HepG2 (cell line): ENCODE results near the gene GDPD5. TPM values are rescaled to one million over a fixed set of nuclear protein-coding genes. Genes with fewer than 3 reads are reported as not detected.

Experiments
- ATAC-seq: fragments of 200-7000 bp; cut with Tn5 transposase; 3 replicates; pipeline ENCODE4 v1.9.1; 2020; ENCODE audit warnings: mild to moderate bottlenecking, moderate library complexity
- BruUV-seq: library from RNA; stranded (reverse); fragments of 400-500 nt; replicated peaks from 2 replicates; lab custom pipeline; 2021; lab: Mats Ljungman, UMichigan
- CTCF ChIA-PET: fragments of 300-600 bp; formaldehyde crosslinking; extraction: SDS; loops from one replicate; lab custom pipeline; 2021; ENCODE audit warnings: low total read pairs, inconsistent platforms, low intra/inter-chr PET ratio; lab: Yijun Ruan, JAX
- POLR2A ChIA-PET: fragments of 350-600 bp; sonication (Branson Sonifier 250); formaldehyde crosslinking; loops from one replicate; lab custom pipeline; 2020; ENCODE audit warnings: antibody characterized with exemption, inconsistent platforms; lab: Yijun Ruan, JAX
- DNase-seq: peaks from one replicate; pipeline ENCODE4 v3.0.0-alpha.2; 2015; ENCODE audit warnings: low spot score
- FAIRE-seq: peaks from 3 replicates; lab custom pipeline; 2011; peaks lifted over from hg19 to GRCh38; lab: Jason Lieb, UNC
- H2AFZ ChIP-seq: one replicate; pipeline ENCODE4 v1.6.1; 2011; ENCODE audit warnings: low read length, inconsistent platforms
- H3K27ac ChIP-seq: fragments of 300-600 bp; 3 replicates; pipeline ENCODE4 v1.8.0; 2011; ENCODE audit warnings: mixed run types, mild to moderate bottlenecking, mixed read lengths, low read length, inconsistent platforms; ENCODE audit not compliant: insufficient read depth; ENCODE audit errors: extremely low read length
- H3K27me3 ChIP-seq, 2 experiments: fragments of 200-600 bp in 1 of 2; 2 replicates in 1 of 2; 3 replicates in 1 of 2; pipeline versions ENCODE4 v1.6.0 to v1.8.0; 2011; ENCODE audit warnings: low read length in 2 of 2, mild to moderate bottlenecking in 2 of 2, moderate library complexity in 2 of 2, inconsistent platforms in 1 of 2; ENCODE audit not compliant: insufficient read depth in 2 of 2, control insufficient read depth in 1 of 2
- H3K36me3 ChIP-seq, 2 experiments: fragments of 200-600 bp in 1 of 2; replicated peaks in 1 of 2; 2 replicates in 1 of 2; 3 replicates in 1 of 2; pipeline versions ENCODE4 v1.5.1 to v1.8.0; 2011; ENCODE audit warnings: low read length in 2 of 2, inconsistent platforms in 1 of 2; ENCODE audit not compliant: insufficient read depth in 2 of 2, control insufficient read depth in 1 of 2
- H3K4me1 ChIP-seq: 2 replicates; pipeline ENCODE4 v1.5.1; 2012; ENCODE audit warnings: low read length, inconsistent platforms; ENCODE audit not compliant: insufficient read depth
- H3K4me2 ChIP-seq: 2 replicates; pipeline ENCODE4 v1.6.0; 2011; ENCODE audit warnings: low read depth, low read length, inconsistent platforms
- H3K4me3 ChIP-seq, 3 experiments: fragments of 200-600 bp in 1 of 3; sonication (generic), shearing (Covaris generic) in 1 of 3; replicated peaks in 1 of 3; 2 replicates each; pipeline ENCODE4 v1.5.1; 2011 to 2016; ENCODE audit warnings: low read length in 3 of 3, inconsistent platforms in 2 of 3, low read depth in 2 of 3, mild to moderate bottlenecking in 2 of 3, control low read depth in 1 of 3, mixed read lengths in 1 of 3; ENCODE audit not compliant: insufficient read depth in 1 of 3
- H3K79me2 ChIP-seq: one replicate; pipeline ENCODE4 v1.6.1; 2011; ENCODE audit warnings: low read length, inconsistent platforms; ENCODE audit not compliant: insufficient read depth
- H3K9ac ChIP-seq: 2 replicates; pipeline ENCODE4 v1.6.0; 2011; ENCODE audit warnings: mild to moderate bottlenecking, low read depth, low read length, inconsistent platforms; ENCODE audit not compliant: insufficient read depth
- H3K9me3 ChIP-seq: 2 replicates; pipeline ENCODE4 v1.5.1; 2012; ENCODE audit warnings: mild to moderate bottlenecking, low read length
- H4K20me1 ChIP-seq: 2 replicates; pipeline ENCODE4 v1.6.0; 2011; ENCODE audit warnings: inconsistent platforms, mild to moderate bottlenecking, low read length, moderate library complexity; ENCODE audit not compliant: insufficient read depth
- BCL6 ChIP-seq: IDR thresholded peaks from 2 replicates; pipeline ENCODE4 v1.6.1; 2016; ENCODE audit warnings: missing genetic modification reagents, missing compliant biosample characterization
- CSRNP1 ChIP-seq: sonication (generic); formaldehyde crosslinking; IDR thresholded peaks from 2 replicates; pipeline ENCODE4 v1.8.1; 2023; ENCODE audit warnings: mild to moderate bottlenecking, missing genetic modification reagents
- DBP ChIP-seq: sonication (generic); formaldehyde crosslinking; IDR thresholded peaks from 2 replicates; pipeline ENCODE4 v1.4.0; 2020; ENCODE audit warnings: missing genetic modification reagents; ENCODE audit errors: not compliant biosample characterization
- HDAC6 ChIP-seq: fragments of 200-600 bp; sonication (generic); IDR thresholded peaks from 2 replicates; pipeline ENCODE4 v1.7.0; 2017; ENCODE audit warnings: mild to moderate bottlenecking, antibody characterized with exemption, low read length, low read depth
- KMT2B ChIP-seq: IDR thresholded peaks from 2 replicates; pipeline ENCODE4 v1.6.1; 2016; ENCODE audit warnings: missing genetic modification reagents, missing compliant biosample characterization
- PAWR ChIP-seq: sonication (generic); formaldehyde crosslinking; IDR thresholded peaks from 2 replicates; pipeline ENCODE4 v1.4.0; 2020; ENCODE audit warnings: missing genetic modification reagents, mild to moderate bottlenecking, borderline replicate concordance
- PRDM4 ChIP-seq: sonication (generic); formaldehyde crosslinking; IDR thresholded peaks from 2 replicates; pipeline ENCODE4 v1.9.0; 2021; ENCODE audit warnings: missing genetic modification reagents, borderline replicate concordance
- RFXAP ChIP-seq: sonication (generic); formaldehyde crosslinking; IDR thresholded peaks from 2 replicates; pipeline ENCODE4 v1.4.0; 2020; ENCODE audit warnings: missing genetic modification reagents, borderline replicate concordance
- SP140L ChIP-seq: sonication (generic); formaldehyde crosslinking; IDR thresholded peaks from 2 replicates; pipeline ENCODE4 v1.4.0; 2020; ENCODE audit warnings: missing genetic modification reagents, borderline replicate concordance
- ZFP82 ChIP-seq: sonication (generic); formaldehyde crosslinking; IDR thresholded peaks from 2 replicates; pipeline ENCODE4 v1.5.1; 2020; ENCODE audit warnings: mild to moderate bottlenecking, missing genetic modification reagents, borderline replicate concordance
- ZNF563 ChIP-seq: sonication (generic); formaldehyde crosslinking; IDR thresholded peaks from 2 replicates; pipeline ENCODE4 v1.8.0; 2022; ENCODE audit warnings: mild to moderate bottlenecking, moderate library complexity, missing genetic modification reagents
- ZNF720 ChIP-seq: sonication (generic); formaldehyde crosslinking; IDR thresholded peaks from 2 replicates; pipeline ENCODE4 v1.4.0; 2020; ENCODE audit warnings: missing genetic modification reagents
- ZNF788 ChIP-seq: sonication (generic); formaldehyde crosslinking; IDR thresholded peaks from 2 replicates; pipeline ENCODE4 v1.5.0; 2020; ENCODE audit warnings: mild to moderate bottlenecking, missing genetic modification reagents, borderline replicate concordance
- WGBS: methylation state at CpG from one replicate; pipeline ENCODE4 v1.1.6; 2017; ENCODE audit warnings: low lambda C conversion rate; 5-methylcytosine and 5-hydroxymethylcytosine counted together
- in situ Hi-C: cut with HindIII; loops from 2 replicates; pipeline ENCODE4 v1.10.0; 2017; ENCODE audit warnings: low pct_unique_long_range_greater_than_20kb; ENCODE audit not compliant: extremely low pct_ligation_motif_present
- intact Hi-C: fragments of 100-400 bp; cut with micrococcal nuclease; formaldehyde crosslinking; loops from one replicate; pipeline ENCODE4 v1.10.0; 2022; ENCODE audit not compliant: unreplicated experiment
- polyA plus RNA-seq, 8 experiments: library from polyadenylated mRNA; depleted of rRNA in 3 of 8; stranded (reverse) in 7 of 8; unstranded in 1 of 8; fragments of >200 nt; fragmentation: Illumina TruSeq in 4 of 8; extraction: Trizol in 4 of 8; gene quantifications; 2 replicates each; pipeline versions ENCODE4 v1.2.1 to v1.2.3, GENCODE V29; 2011 to 2016; ENCODE audit warnings: low read depth in 4 of 8, missing spikeins in 1 of 8, mixed read lengths in 1 of 8; ENCODE audit not compliant: insufficient read depth in 1 of 8
- total RNA-seq, 5 experiments: library from RNA; depleted of rRNA; stranded (reverse); fragments of >200 nt; fragmentation: Illumina TruSeq; extraction: Trizol; gene quantifications; 2 replicates each; pipeline ENCODE4 v1.2.3, GENCODE V29; 2016; ENCODE audit warnings: low read depth in 1 of 5

GDPD5 gene
- total and polyA plus RNA-seq, 2 of the 13 experiments (the other 11 are each of a cell fraction or from before 2014, with no cell fraction given), result 55.0 to 67.5 TPM

GRCh38 chr11:75502138-75502537, 23.6 kb downstream of the GDPD5 start:
- H3K27ac ChIP-seq, result no peak overlapping the region
- no peaks in the 10 kb centered on the region for H3K9me3 ChIP-seq
- H3K4me3 ChIP-seq, result no peak overlapping the region
- peaks cover 21% of the 10 kb centered on the region for H4K20me1 ChIP-seq
- no peak overlapping the region for H3K4me2 ChIP-seq
- no TSS peak for BruUV-seq
- ChIA-PET POLR2A (no interaction called here), CTCF (no interaction called here)
- no peak overlapping the region for H2AFZ ChIP-seq
- H3K9ac ChIP-seq, result no peak overlapping the region
- FAIRE-seq (no peak), ATAC-seq (no peak), DNase-seq (no peak)
- peaks cover 85% of the 10 kb centered on the region for H3K4me1 ChIP-seq
- no peaks in the 10 kb centered on the region for H3K27me3 ChIP-seq
- peaks cover 4 to 37% of the 10 kb centered on the region in 2 experiments; a peak in 3 of 5 replicates for H3K36me3 ChIP-seq
- intact Hi-C loops, result no loop called here
- 92% methylated on average over 1 of the region's 1 CpG for WGBS
- TF ChIP-seq PRDM4 (CRISPR knock-in tag) (no peak), KMT2B (no peak), ZFP82 (no peak), DBP (CRISPR knock-in tag) (no peak), HDAC6 (no peak), ZNF788 (no peak), ZNF563 (CRISPR knock-in tag) (no peak), SP140L (no peak), RFXAP (CRISPR knock-in tag) (no peak), ZNF720 (no peak), CSRNP1 (no peak), BCL6 (CRISPR knock-in tag) (no peak), PAWR (CRISPR knock-in tag) (no peak)
- in situ Hi-C loops, result no loop called here
- peaks cover 21% of the 10 kb centered on the region for H3K79me2 ChIP-seq
